GM12874 (cell line): ENCODE results near the gene ZIC4.

Experiments
- CTCF ChIP-seq: IDR thresholded peaks from 2 replicates; pipeline ENCODE4 v1.5.1; 2011; ENCODE audit warnings: low read depth, mild to moderate bottlenecking, control low read depth, low read length, moderate library complexity; ENCODE audit not compliant: insufficient read depth

ZIC4 gene

DNA sequence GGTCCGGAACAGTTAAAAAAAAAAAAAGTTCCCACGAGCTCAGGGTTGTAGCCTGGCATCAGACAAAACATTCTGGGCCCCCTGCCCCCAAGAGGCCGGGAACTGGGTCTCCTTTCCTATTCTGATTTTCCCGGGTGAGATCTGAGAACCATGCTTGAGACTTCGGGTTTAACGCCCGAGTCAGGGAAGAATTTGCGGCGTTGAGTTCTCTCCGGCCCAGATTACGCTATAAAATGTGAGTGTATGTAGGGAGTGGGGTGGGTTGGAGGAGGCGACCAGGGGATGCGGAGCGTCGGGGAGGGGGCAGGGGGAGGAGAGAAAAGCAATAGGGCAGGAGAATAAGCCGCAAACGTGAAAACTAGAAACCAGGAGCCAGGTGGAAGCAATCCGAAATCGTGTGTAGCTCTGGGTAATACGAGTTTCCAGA lies 5.5 kb upstream of the ZIC4 start:
- TF ChIP-seq CTCF: no peak

GRCh38 chr3:147411238-147411814 lies 5.0 kb upstream of the ZIC4 start:
- TF ChIP-seq CTCF: no peak

- no peak for TF ChIP-seq CTCF
These were observed 4.3 kb upstream of the ZIC4 start for GRCh38 chr3:147410526-147411237.

GRCh38 chr3:147410116-147410525 lies 3.8 kb upstream of the ZIC4 start:
- TF ChIP-seq CTCF: no peak

DNA sequence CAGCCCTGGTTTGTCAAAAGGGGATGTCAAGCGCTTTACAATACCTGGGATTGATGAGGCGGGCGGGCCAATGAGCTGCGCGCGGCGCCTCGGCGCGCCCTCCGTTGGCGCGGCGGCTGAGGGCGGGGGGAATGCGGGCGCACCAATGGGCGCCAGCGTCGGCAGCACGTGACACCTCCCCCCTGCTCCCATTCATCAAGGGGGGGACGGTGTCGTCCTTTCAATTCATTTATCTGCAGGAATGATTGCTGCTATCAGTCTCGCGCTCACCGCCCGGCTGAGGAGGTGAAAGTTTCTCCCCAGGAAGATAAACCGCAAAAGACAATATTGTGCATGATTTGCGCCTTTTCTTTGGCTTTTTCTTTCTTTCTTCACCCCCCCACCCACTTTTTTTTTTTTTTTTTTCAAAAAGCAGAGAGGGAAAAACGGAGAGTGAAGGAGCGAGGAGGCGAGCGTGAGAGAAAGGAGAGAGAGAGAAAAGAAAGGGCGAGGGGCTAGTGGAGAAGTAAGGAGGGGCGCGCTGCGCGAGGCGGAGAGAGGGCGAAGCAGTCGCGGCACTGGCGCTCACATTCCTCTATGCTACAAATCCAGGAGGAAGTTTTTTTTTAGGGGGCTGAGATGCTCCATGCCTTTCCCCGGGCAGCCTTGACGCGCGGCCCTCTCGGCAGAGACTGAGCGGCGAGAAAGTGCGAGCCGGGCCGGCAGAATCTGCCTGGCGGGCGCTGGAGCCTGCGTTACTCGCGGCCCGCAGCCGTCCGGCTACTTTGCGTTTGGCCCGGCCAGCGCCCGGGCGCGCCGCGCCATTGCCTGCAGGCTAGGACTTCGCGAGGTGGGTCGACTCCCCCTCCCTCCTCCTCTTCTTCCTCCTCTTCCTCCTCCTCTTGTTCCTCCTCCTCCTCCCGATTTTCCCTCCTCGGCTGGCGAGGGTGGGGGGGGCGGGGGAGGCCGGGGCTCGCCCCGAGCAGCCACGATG lies 3.1 kb upstream of the ZIC4 start, which contains the start of gene ZIC1:
TSS of gene ZIC1 (plus strand) at position 223 of the 973 bp plus-strand sequence. CDS start at position 971, 748 bp downstream.
- TF ChIP-seq CTCF: no peak

DNA sequence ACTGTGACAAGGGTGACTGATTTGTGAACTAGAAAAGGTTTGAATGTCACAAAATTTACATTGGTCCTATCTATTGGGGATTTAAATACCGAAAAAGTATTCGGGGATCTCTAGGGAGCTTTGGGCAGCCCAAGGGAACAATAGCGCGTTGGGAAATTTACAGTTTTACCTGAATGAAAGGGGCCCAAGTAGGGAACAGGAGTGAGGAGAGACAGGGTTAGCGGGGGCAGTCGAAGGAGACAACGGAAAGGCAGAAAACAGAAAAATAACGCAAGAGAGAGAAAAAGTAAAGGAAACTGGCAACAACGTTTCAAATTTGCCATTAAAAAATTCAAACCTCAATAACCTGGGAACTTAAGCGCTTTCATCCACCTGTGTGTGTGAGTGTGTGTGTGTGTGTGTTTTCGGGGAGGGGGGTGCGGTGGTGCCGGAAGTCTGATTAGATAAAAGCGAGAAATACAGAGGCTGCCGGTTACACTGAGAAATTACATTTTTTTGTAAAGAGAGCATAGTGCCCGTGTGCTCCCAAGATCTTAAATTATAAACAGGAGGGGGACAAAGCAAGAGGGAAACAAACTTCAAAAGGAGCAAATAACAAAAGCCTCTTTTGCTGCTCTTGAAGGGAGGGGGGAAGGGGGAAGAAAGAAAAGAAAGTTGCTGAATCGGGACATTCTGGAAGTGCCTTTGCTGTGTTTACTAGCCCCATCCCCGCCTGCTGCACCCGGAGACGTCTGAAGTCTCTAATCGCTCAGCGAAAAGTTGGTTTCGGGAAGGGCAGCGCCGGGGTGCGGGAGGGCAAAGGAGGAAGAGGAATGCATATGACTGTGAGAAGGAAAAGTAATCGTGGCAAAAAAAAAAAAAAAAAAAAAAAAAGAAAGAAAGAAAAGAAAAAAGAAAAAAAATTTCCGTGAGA lies 2.1 kb upstream of the ZIC4 start:
- TF ChIP-seq CTCF: no peak
